HepG2 (cell line): ENCODE results near the gene RAI14. TPM values are rescaled to one million over a fixed set of nuclear protein-coding genes. Genes with fewer than 3 reads are reported as not detected.

Experiments used
- ATAC-seq: fragments of 200-7000 bp; cut with Tn5 transposase; 3 replicates; pipeline ENCODE4 v1.9.1; 2020; ENCODE audit warnings: mild to moderate bottlenecking, moderate library complexity
- BruUV-seq: library from RNA; stranded (reverse); fragments of 400-500 nt; replicated peaks from 2 replicates; lab custom pipeline; 2021; lab: Mats Ljungman, UMichigan
- CTCF ChIA-PET: fragments of 300-600 bp; formaldehyde crosslinking; extraction: SDS; loops from one replicate; lab custom pipeline; 2021; ENCODE audit warnings: low total read pairs, inconsistent platforms, low intra/inter-chr PET ratio; lab: Yijun Ruan, JAX
- POLR2A ChIA-PET: fragments of 350-600 bp; sonication (Branson Sonifier 250); formaldehyde crosslinking; loops from one replicate; lab custom pipeline; 2020; ENCODE audit warnings: antibody characterized with exemption, inconsistent platforms; lab: Yijun Ruan, JAX
- DNase-seq: peaks from one replicate; pipeline ENCODE4 v3.0.0-alpha.2; 2015; ENCODE audit warnings: low spot score
- FAIRE-seq: peaks from 3 replicates; lab custom pipeline; 2011; peaks lifted over from hg19 to GRCh38; lab: Jason Lieb, UNC
- H2AFZ ChIP-seq: one replicate; pipeline ENCODE4 v1.6.1; 2011; ENCODE audit warnings: low read length, inconsistent platforms
- H3K27ac ChIP-seq: fragments of 300-600 bp; 3 replicates; pipeline ENCODE4 v1.8.0; 2011; ENCODE audit warnings: mixed run types, mild to moderate bottlenecking, mixed read lengths, low read length, inconsistent platforms; ENCODE audit not compliant: insufficient read depth; ENCODE audit errors: extremely low read length
- H3K27me3 ChIP-seq, 2 experiments: fragments of 200-600 bp in 1 of 2; 2 replicates in 1 of 2; 3 replicates in 1 of 2; pipeline versions ENCODE4 v1.6.0 to v1.8.0; 2011; ENCODE audit warnings: low read length in 2 of 2, mild to moderate bottlenecking in 2 of 2, moderate library complexity in 2 of 2, inconsistent platforms in 1 of 2; ENCODE audit not compliant: insufficient read depth in 2 of 2, control insufficient read depth in 1 of 2
- H3K36me3 ChIP-seq, 2 experiments: fragments of 200-600 bp in 1 of 2; replicated peaks in 1 of 2; 2 replicates in 1 of 2; 3 replicates in 1 of 2; pipeline versions ENCODE4 v1.5.1 to v1.8.0; 2011; ENCODE audit warnings: low read length in 2 of 2, inconsistent platforms in 1 of 2; ENCODE audit not compliant: insufficient read depth in 2 of 2, control insufficient read depth in 1 of 2
- H3K4me1 ChIP-seq: 2 replicates; pipeline ENCODE4 v1.5.1; 2012; ENCODE audit warnings: low read length, inconsistent platforms; ENCODE audit not compliant: insufficient read depth
- H3K4me2 ChIP-seq: 2 replicates; pipeline ENCODE4 v1.6.0; 2011; ENCODE audit warnings: low read depth, low read length, inconsistent platforms
- H3K4me3 ChIP-seq, 3 experiments: fragments of 200-600 bp in 1 of 3; sonication (generic), shearing (Covaris generic) in 1 of 3; replicated peaks in 1 of 3; 2 replicates each; pipeline ENCODE4 v1.5.1; 2011 to 2016; ENCODE audit warnings: low read length in 3 of 3, inconsistent platforms in 2 of 3, low read depth in 2 of 3, mild to moderate bottlenecking in 2 of 3, control low read depth in 1 of 3, mixed read lengths in 1 of 3; ENCODE audit not compliant: insufficient read depth in 1 of 3
- H3K79me2 ChIP-seq: one replicate; pipeline ENCODE4 v1.6.1; 2011; ENCODE audit warnings: low read length, inconsistent platforms; ENCODE audit not compliant: insufficient read depth
- H3K9ac ChIP-seq: 2 replicates; pipeline ENCODE4 v1.6.0; 2011; ENCODE audit warnings: mild to moderate bottlenecking, low read depth, low read length, inconsistent platforms; ENCODE audit not compliant: insufficient read depth
- H3K9me3 ChIP-seq: 2 replicates; pipeline ENCODE4 v1.5.1; 2012; ENCODE audit warnings: mild to moderate bottlenecking, low read length
- H4K20me1 ChIP-seq: 2 replicates; pipeline ENCODE4 v1.6.0; 2011; ENCODE audit warnings: inconsistent platforms, mild to moderate bottlenecking, low read length, moderate library complexity; ENCODE audit not compliant: insufficient read depth
- AFF4 ChIP-seq: sonication (generic); formaldehyde crosslinking; IDR thresholded peaks from 2 replicates; pipeline ENCODE4 v1.4.0; 2020; ENCODE audit warnings: missing genetic modification reagents
- CREB3 ChIP-seq: sonication (generic); formaldehyde crosslinking; IDR thresholded peaks from 2 replicates; pipeline ENCODE4 v1.5.0; 2020; ENCODE audit warnings: missing genetic modification reagents
- GLMP ChIP-seq: sonication (generic); formaldehyde crosslinking; IDR thresholded peaks from 2 replicates; pipeline ENCODE4 v1.9.0; 2021; ENCODE audit warnings: missing genetic modification reagents, mild to moderate bottlenecking, borderline replicate concordance
- IRX3 ChIP-seq: sonication (generic); formaldehyde crosslinking; IDR thresholded peaks from 2 replicates; pipeline ENCODE4 v1.8.1; 2023; ENCODE audit warnings: mild to moderate bottlenecking, low read depth, missing genetic modification reagents, borderline replicate concordance
- MIER3 ChIP-seq: IDR thresholded peaks from 2 replicates; pipeline ENCODE4 v1.6.1; 2016; ENCODE audit warnings: missing compliant biosample characterization, borderline replicate concordance
- NKX3-1 ChIP-seq: sonication (generic); formaldehyde crosslinking; IDR thresholded peaks from 2 replicates; pipeline ENCODE4 v1.5.0; 2020; ENCODE audit warnings: missing genetic modification reagents
- POLR2AphosphoS5 ChIP-seq: IDR thresholded peaks from 2 replicates; pipeline ENCODE4 v1.6.1; 2012; ENCODE audit warnings: low read depth, low read length
- TIGD3 ChIP-seq: sonication (generic); formaldehyde crosslinking; IDR thresholded peaks from 2 replicates; pipeline ENCODE4 v1.5.1; 2020; ENCODE audit warnings: mild to moderate bottlenecking, missing genetic modification reagents, borderline replicate concordance
- U2AF1 ChIP-seq: fragments of 200-400 bp; formaldehyde crosslinking; optimal IDR thresholded peaks from 2 replicates; pipeline ENCODE3; 2017; ENCODE audit warnings: mild to moderate bottlenecking, low read depth, low read length
- XRCC5 ChIP-seq: fragments of 200-400 bp; formaldehyde crosslinking; optimal IDR thresholded peaks from 2 replicates; pipeline ENCODE3; 2017; ENCODE audit warnings: mild to moderate bottlenecking, low read length
- ZBTB20 ChIP-seq: sonication (generic); formaldehyde crosslinking; IDR thresholded peaks from 2 replicates; pipeline ENCODE4 v1.8.1; 2023; ENCODE audit warnings: missing genetic modification reagents, low read depth, mild to moderate bottlenecking, borderline replicate concordance
- ZNF354B ChIP-seq: sonication (generic); formaldehyde crosslinking; IDR thresholded peaks from 2 replicates; pipeline ENCODE4 v1.8.0; 2022; ENCODE audit warnings: mild to moderate bottlenecking, missing genetic modification reagents
- ZNF639 ChIP-seq: conservative IDR thresholded peaks from 2 replicates; pipeline ENCODE4 v1.6.1; 2018; ENCODE audit warnings: missing genetic modification reagents
- WGBS: methylation state at CpG from one replicate; pipeline ENCODE4 v1.1.6; 2017; ENCODE audit warnings: low lambda C conversion rate; 5-methylcytosine and 5-hydroxymethylcytosine counted together
- in situ Hi-C: cut with HindIII; loops from 2 replicates; pipeline ENCODE4 v1.10.0; 2017; ENCODE audit warnings: low pct_unique_long_range_greater_than_20kb; ENCODE audit not compliant: extremely low pct_ligation_motif_present
- intact Hi-C: fragments of 100-400 bp; cut with micrococcal nuclease; formaldehyde crosslinking; loops from one replicate; pipeline ENCODE4 v1.10.0; 2022; ENCODE audit not compliant: unreplicated experiment
- polyA plus RNA-seq, 8 experiments: library from polyadenylated mRNA; depleted of rRNA in 3 of 8; stranded (reverse) in 7 of 8; unstranded in 1 of 8; fragments of >200 nt; fragmentation: Illumina TruSeq in 4 of 8; extraction: Trizol in 4 of 8; gene quantifications; 2 replicates each; pipeline versions ENCODE4 v1.2.1 to v1.2.3, GENCODE V29; 2011 to 2016; ENCODE audit warnings: low read depth in 4 of 8, missing spikeins in 1 of 8, mixed read lengths in 1 of 8; ENCODE audit not compliant: insufficient read depth in 1 of 8
- total RNA-seq, 5 experiments: library from RNA; depleted of rRNA; stranded (reverse); fragments of >200 nt; fragmentation: Illumina TruSeq; extraction: Trizol; gene quantifications; 2 replicates each; pipeline ENCODE4 v1.2.3, GENCODE V29; 2016; ENCODE audit warnings: low read depth in 1 of 5

Gene RAI14
- total and polyA plus RNA-seq, 2 of the 13 experiments (the other 11 are each of a cell fraction or from before 2014, with no cell fraction given), result 12.6 to 18.2 TPM

- ChIA-PET CTCF (no interaction called here), POLR2A (no interaction called here)
- WGBS, result 96% methylated on average over 1 of the region's 1 CpG
- ATAC-seq (no peak), FAIRE-seq (no peak), DNase-seq (no peak)
- peaks cover 5% of the 10 kb centered on the region; the same call in 1 of the 2 replicates for H3K9me3 ChIP-seq
- H3K36me3 ChIP-seq, result no peaks in the 10 kb centered on the region
- no peak overlapping the region for H3K9ac ChIP-seq
- no peak overlapping the region for H3K27ac ChIP-seq
- no peaks in the 10 kb centered on the region for H4K20me1 ChIP-seq
- H3K27me3 ChIP-seq, result no peaks in the 10 kb centered on the region
- H3K4me3 ChIP-seq, result no peak overlapping the region
- no peak overlapping the region for H3K4me2 ChIP-seq
- H3K79me2 ChIP-seq, result no peaks in the 10 kb centered on the region
- H3K4me1 ChIP-seq, result no peaks in the 10 kb centered on the region
- H2AFZ ChIP-seq, result no peak overlapping the region
- in situ Hi-C loops (no loop called here), intact Hi-C loops (no loop called here)
- no TSS peak for BruUV-seq
- no peak for TF ChIP-seq GLMP (CRISPR knock-in tag)
- no peak for TF ChIP-seq TIGD3
- no peak for TF ChIP-seq ZBTB20 (CRISPR knock-in tag)
- TF ChIP-seq ZNF354B (CRISPR knock-in tag), result no peak
- no peak for TF ChIP-seq IRX3 (CRISPR knock-in tag)
- no peak for TF ChIP-seq AFF4 (CRISPR knock-in tag)
- no peak for TF ChIP-seq U2AF1
- TF ChIP-seq XRCC5, result no peak
- TF ChIP-seq CREB3, result no peak
- TF ChIP-seq ZNF639 (CRISPR knock-in tag), result no peak
- no peak for TF ChIP-seq NKX3-1 (CRISPR knock-in tag)
- TF ChIP-seq POLR2AphosphoS5, result no peak
- TF ChIP-seq MIER3 (CRISPR knock-in tag), result no peak
Measured at GRCh38 chr5:34790069-34790468, 133.9 kb downstream of the RAI14 start.
